Endothelial cell of umbilical vein (primary cell): ENCODE results near the gene SIGLEC8.

Source experiments
- CTCF ChIP-seq, 2 donors: IDR thresholded peaks; 1 replicate in 1 of 2; 2 replicates in 1 of 2; pipeline ENCODE4 v1.5.1; 2011; ENCODE audit warnings: low read length in 2 of 2, mild to moderate bottlenecking in 2 of 2, moderate library complexity in 2 of 2, control low read depth in 1 of 2, inconsistent platforms in 1 of 2, low read depth in 1 of 2; ENCODE audit not compliant: insufficient read depth in 1 of 2; ENCODE audit errors: extremely low read depth in 1 of 2
- EZH2 ChIP-seq: IDR thresholded peaks from 2 replicates; pipeline ENCODE4 v1.6.1; 2012; ENCODE audit warnings: borderline replicate concordance, low read depth, mild to moderate bottlenecking, moderate library complexity, low read length, inconsistent platforms; ENCODE audit not compliant: severe bottlenecking
- JUN ChIP-seq: IDR thresholded peaks from 2 replicates; pipeline ENCODE4 v1.6.1; 2011; ENCODE audit warnings: borderline replicate concordance, low read depth; ENCODE audit not compliant: insufficient read length, insufficient read depth
- POLR2A ChIP-seq: IDR thresholded peaks from 2 replicates; pipeline ENCODE4 v1.6.1; 2012; ENCODE audit warnings: low read depth, mild to moderate bottlenecking, control low read depth, low read length
- POLR2AphosphoS5 ChIP-seq: IDR thresholded peaks from 2 replicates; pipeline ENCODE4 v1.6.1; 2012; ENCODE audit warnings: low read depth, mild to moderate bottlenecking, control low read depth, low read length, moderate library complexity; ENCODE audit not compliant: insufficient read depth
- TF ChIP-seq, protein P1 (sequence below): IDR thresholded peaks from 2 replicates; pipeline ENCODE4 v1.6.1; 2011; ENCODE audit not compliant: insufficient read depth, insufficient read length

DNA sequence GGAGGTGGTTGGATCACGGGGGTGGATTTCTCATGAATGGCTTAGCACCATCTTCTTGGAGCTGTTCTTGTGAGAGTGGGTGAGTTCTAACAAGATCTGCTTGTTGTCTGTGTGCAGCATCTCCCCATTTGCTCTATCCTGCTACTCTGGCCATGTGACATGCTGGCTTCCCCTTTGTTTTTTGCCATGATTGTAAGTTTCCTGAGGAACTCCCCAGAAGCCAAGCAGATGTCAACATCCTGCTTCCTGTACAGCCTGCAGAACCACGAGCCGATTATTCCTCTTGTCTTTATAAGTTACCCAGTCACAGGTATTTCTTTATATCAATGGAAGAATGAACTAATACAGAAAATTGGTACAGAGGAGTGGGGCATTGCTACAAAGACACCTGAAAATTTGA lies 45.6 kb upstream of the SIGLEC8 start:
- TF ChIP-seq, protein P1, sequence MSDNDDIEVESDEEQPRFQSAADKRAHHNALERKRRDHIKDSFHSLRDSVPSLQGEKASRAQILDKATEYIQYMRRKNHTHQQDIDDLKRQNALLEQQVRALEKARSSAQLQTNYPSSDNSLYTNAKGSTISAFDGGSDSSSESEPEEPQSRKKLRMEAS: no peak
- TF ChIP-seq POLR2AphosphoS5: no peak
- TF ChIP-seq CTCF (IDR thresholded peaks at IDR 0.05; ENCODE audit: extremely low read depth in 1 of 2, insufficient read depth in 1 of 2, low read depth in 1 of 2, low read length in 2 of 2): no peak
- no peak for TF ChIP-seq POLR2A
- no peak for TF ChIP-seq EZH2
- TF ChIP-seq JUN: no peak
